Endothelial cell (in vitro differentiated cells): ENCODE measurements around the gene CCDC6. TPM values are rescaled to one million over a fixed set of nuclear protein-coding genes. Genes with fewer than 3 reads are reported as not detected.

Experiments used
- DNase-seq: peaks from one replicate; pipeline ENCODE4 v3.0.0; 2021; ENCODE audit warnings: low spot score
- H3K27ac Mint-ChIP-seq: one replicate; pipeline ENCODE4 v1.8.0; 2021; ENCODE audit warnings: mixed read lengths, inconsistent platforms; ENCODE audit not compliant: unreplicated experiment
- H3K27me3 Mint-ChIP-seq: one replicate; pipeline ENCODE4 v1.8.0; 2021; ENCODE audit warnings: mild to moderate bottlenecking, moderate library complexity, mixed read lengths, inconsistent platforms; ENCODE audit not compliant: unreplicated experiment
- H3K36me3 Mint-ChIP-seq: one replicate; pipeline ENCODE4 v1.8.0; 2021; ENCODE audit warnings: mild to moderate bottlenecking, low read depth, mixed read lengths, inconsistent platforms; ENCODE audit not compliant: unreplicated experiment
- H3K4me1 Mint-ChIP-seq: one replicate; pipeline ENCODE4 v1.8.0; 2021; ENCODE audit warnings: mild to moderate bottlenecking, mixed read lengths, inconsistent platforms; ENCODE audit not compliant: unreplicated experiment
- H3K4me3 Mint-ChIP-seq: one replicate; pipeline ENCODE4 v1.8.0; 2021; ENCODE audit warnings: mild to moderate bottlenecking, mixed read lengths, inconsistent platforms; ENCODE audit not compliant: unreplicated experiment
- H3K9me3 Mint-ChIP-seq: one replicate; pipeline ENCODE4 v1.8.0; 2021; ENCODE audit warnings: mixed read lengths, inconsistent platforms; ENCODE audit not compliant: unreplicated experiment
- total RNA-seq: library from RNA; stranded (reverse); fragmentation: NEBNext Ultra II Directional; extraction: Animal tissue kit (Norgen Biotek cat#: 25700); gene quantifications from one replicate; pipeline ENCODE4 v1.2.1, GENCODE V29; 2021; ENCODE audit not compliant: unreplicated experiment
- TF ChIP-seq, protein P1 (sequence below): fragments of 200-600 bp; sonication (generic); IDR thresholded peaks from one replicate; pipeline ENCODE4 v1.5.0; 2021; ENCODE audit warnings: antibody characterized with exemption; ENCODE audit not compliant: unreplicated experiment

Gene CCDC6
- total RNA-seq, 1 donor from 2014 or later, result 27.7 TPM

DNA sequence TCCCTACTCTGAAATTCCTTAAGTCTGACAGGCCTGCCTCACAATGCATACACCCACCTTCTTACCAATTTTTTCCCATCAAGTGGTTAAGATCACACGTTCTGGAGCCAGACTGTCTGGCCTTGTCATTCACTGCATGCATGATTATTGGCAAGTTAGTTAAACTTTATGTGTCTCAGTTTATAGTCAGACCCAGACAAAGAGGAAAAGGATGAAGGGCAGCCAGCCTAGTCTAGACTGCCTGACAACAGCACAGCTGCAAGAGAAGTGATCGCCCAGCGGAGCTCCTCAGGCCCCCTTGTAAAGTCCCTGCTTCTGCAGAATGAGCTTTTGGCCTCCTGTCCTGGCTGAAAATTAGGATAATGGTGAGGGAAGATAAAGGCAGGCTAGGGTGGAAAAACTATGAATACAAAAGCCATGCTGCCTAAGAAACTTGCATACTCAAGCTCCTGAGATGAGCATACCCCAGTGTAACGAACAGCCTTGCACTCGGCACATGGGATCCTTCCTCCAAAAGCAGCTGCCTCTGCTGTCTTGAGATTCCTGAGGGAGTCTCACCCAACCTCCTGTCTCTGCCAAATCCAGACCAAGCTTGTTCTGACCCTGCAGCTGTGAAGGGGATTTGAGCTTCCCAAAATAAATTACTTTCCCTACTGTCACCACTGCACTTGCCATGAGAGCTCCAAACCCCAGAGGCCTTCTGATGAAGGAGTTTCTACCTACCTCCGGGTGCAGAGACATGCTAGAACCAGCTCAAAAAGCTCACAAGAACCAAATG, 126.4 kb downstream of the CCDC6 start:
- no peak for DNase-seq
- Mint-ChIP-seq H3K4me3 (no peak overlapping the region), H3K4me1 (no peaks in the 10 kb centered on the region), H3K27me3 (peaks cover 3% of the 10 kb centered on the region), H3K36me3 (peaks cover 14% of the 10 kb centered on the region), H3K27ac (no peak overlapping the region), H3K9me3 (peaks cover 8% of the 10 kb centered on the region)
- TF ChIP-seq, protein P1, sequence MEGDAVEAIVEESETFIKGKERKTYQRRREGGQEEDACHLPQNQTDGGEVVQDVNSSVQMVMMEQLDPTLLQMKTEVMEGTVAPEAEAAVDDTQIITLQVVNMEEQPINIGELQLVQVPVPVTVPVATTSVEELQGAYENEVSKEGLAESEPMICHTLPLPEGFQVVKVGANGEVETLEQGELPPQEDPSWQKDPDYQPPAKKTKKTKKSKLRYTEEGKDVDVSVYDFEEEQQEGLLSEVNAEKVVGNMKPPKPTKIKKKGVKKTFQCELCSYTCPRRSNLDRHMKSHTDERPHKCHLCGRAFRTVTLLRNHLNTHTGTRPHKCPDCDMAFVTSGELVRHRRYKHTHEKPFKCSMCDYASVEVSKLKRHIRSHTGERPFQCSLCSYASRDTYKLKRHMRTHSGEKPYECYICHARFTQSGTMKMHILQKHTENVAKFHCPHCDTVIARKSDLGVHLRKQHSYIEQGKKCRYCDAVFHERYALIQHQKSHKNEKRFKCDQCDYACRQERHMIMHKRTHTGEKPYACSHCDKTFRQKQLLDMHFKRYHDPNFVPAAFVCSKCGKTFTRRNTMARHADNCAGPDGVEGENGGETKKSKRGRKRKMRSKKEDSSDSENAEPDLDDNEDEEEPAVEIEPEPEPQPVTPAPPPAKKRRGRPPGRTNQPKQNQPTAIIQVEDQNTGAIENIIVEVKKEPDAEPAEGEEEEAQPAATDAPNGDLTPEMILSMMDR, result no peak

DNA sequence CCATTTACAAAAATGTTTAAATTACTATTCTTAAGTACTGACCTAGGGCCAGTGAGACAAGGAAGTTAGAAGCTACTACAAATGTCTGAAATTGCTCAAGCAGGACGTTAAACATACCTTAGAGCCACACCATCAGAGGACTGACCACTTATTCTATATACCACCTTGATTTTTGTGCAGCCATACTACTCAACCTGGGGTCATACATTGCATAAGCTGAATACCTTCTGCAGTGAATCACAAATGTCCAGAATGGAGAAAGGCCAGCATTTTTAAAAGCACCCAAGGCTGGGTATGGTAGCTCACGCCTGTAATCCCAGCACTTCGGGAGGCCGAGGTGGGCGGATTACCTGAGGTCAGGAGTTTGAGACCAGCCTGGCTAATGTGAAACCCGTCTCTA, 131.9 kb downstream of the CCDC6 start:
- Mint-ChIP-seq H3K4me3 (no peak overlapping the region), H3K4me1 (no peaks in the 10 kb centered on the region), H3K9me3 (peaks cover 26% of the 10 kb centered on the region), H3K36me3 (peaks cover 35% of the 10 kb centered on the region), H3K27ac (no peak overlapping the region), H3K27me3 (peaks cover 7% of the 10 kb centered on the region)
- DNase-seq, result no peak
- TF ChIP-seq, protein P1, result no peak

DNA sequence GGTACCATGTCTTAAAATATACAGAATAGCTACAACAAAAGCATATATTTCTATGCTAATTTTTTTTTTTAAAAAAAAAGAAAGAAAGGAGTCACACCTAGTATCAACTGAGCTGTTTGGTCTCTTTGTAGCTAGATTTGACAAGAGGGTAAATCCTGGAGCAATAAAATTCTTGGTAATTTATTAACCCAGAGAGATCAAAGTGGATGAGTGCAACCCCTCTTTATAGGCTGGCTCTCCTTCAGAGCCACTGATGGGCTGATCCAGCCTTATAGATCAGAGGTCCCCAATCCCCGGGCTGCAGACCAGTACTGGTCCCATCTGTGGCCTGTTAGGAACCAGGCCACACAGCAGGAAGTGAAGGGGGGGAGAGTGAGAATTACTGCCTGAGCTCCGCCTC, 133.3 kb downstream of the CCDC6 start:
- Mint-ChIP-seq H3K4me3 (no peak overlapping the region), H3K9me3 (peaks cover 23% of the 10 kb centered on the region), H3K27ac (no peak overlapping the region), H3K36me3 (peaks cover 32% of the 10 kb centered on the region), H3K4me1 (no peaks in the 10 kb centered on the region), H3K27me3 (peaks cover 7% of the 10 kb centered on the region)
- TF ChIP-seq, protein P1, result no peak
- no peak for DNase-seq

DNA sequence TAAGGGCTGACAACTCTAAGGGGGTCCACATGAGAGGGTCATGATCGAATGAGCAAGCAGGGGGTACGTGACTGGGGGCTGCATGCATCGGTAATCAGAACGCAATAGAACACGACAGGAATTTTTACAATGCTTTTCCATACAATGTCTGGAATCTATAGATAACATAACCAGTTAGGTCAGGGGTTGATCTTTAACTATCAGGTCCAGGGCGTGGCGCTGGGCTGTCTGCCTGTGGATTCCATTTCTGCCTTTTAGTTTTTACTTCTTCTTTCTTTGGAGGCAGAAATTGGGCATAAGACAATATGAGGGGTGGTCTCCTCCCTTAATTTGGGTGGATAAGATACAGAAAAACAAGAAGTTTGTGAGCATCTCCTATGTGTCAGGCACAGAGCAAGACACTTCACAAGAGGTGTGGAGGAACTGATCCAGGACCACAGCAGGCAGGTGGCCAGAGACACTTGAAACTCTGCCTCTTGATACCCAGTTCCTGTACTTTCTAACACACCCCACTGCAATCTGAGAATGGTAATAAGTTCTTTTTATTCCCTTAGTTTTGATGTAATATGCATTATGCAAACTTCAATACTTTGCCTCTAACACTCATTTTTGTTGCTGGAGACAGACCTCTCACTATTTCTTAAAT, 135.1 kb downstream of the CCDC6 start:
- H3K4me1 Mint-ChIP-seq, result no peaks in the 10 kb centered on the region
- H3K27ac Mint-ChIP-seq, result no peak overlapping the region
- peaks cover 17% of the 10 kb centered on the region for H3K9me3 Mint-ChIP-seq
- no peak overlapping the region for H3K4me3 Mint-ChIP-seq
- peaks cover 4% of the 10 kb centered on the region for H3K27me3 Mint-ChIP-seq
- TF ChIP-seq, protein P1, result no peak
- no peak for DNase-seq
- H3K36me3 Mint-ChIP-seq, result peaks cover 26% of the 10 kb centered on the region

DNA sequence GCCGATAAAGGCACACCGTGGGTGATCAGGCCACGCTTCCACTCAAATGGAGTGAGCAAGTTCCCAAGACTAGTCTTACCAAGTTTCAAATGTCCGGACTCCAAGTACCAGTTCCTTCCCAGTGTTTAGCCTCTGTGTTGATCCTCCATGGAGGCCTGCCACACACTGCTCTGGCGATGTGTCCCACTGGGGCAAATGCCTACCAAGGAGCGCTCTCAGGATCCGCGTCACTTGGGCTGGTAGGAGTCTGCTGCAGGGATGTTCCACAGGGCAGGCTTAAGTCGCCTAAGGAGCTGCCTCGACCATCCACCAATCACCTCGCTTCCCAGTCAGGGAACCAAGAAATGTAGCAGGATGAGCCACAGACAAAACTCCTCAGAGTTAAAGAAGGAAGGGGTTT, 135.7 kb downstream of the CCDC6 start:
- H3K4me1 Mint-ChIP-seq, result no peaks in the 10 kb centered on the region
- H3K27ac Mint-ChIP-seq, result no peak overlapping the region
- peaks cover 25% of the 10 kb centered on the region for H3K36me3 Mint-ChIP-seq
- H3K9me3 Mint-ChIP-seq, result peaks cover 17% of the 10 kb centered on the region
- H3K27me3 Mint-ChIP-seq, result peaks cover 4% of the 10 kb centered on the region
- no peak overlapping the region for H3K4me3 Mint-ChIP-seq
- TF ChIP-seq, protein P1, result no peak
- DNase-seq, result no peak
